A172 (cell line): ENCODE results near the gene SH2D7. TPM values are rescaled to one million over a fixed set of nuclear protein-coding genes. Genes with fewer than 3 reads are reported as not detected.

ENCODE experiments used
- DNase-seq: peaks from one replicate; pipeline ENCODE4 v3.0.0-alpha.2; 2015; ENCODE audit warnings: low spot score
- total RNA-seq: library from RNA; depleted of rRNA; stranded (reverse); fragments of >200 nt; shearing (Covaris generic); gene quantifications from 2 replicates; pipeline ENCODE4 v1.2.3, GENCODE V29; 2014

The SH2D7 gene
- total RNA-seq, 1 experiment from 2014 or later, result not detected

DNA sequence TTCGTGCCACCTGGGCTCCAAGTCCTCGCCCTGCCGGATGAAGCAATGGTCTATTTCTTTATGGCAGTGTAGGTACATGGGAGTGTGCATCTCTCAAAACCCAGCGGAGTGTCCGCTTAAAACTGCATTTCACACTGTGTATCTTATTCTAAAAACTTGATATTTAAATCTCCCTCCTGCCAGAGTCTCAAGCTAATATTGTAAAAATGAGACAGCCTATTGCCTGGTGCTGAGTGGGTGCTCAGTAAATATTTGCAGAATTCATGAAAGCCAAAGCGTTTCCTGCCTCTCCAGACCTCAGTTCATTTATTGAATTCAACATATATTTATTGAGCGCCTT, 14.5 kb upstream of the SH2D7 start:
- DNase-seq, result no peak

- DNase-seq, result no peak
Observed at GRCh38 chr15:78079298-78080087, 12.9 kb upstream of the SH2D7 start.

- DNase-seq, result no peak
Observed at GRCh38 chr15:78080088-78080460, 12.3 kb upstream of the SH2D7 start.

- peak; percentile 23 for DNase-seq
Observed at GRCh38 chr15:78082106-78082742, 10.1 kb upstream of the SH2D7 start.

DNA sequence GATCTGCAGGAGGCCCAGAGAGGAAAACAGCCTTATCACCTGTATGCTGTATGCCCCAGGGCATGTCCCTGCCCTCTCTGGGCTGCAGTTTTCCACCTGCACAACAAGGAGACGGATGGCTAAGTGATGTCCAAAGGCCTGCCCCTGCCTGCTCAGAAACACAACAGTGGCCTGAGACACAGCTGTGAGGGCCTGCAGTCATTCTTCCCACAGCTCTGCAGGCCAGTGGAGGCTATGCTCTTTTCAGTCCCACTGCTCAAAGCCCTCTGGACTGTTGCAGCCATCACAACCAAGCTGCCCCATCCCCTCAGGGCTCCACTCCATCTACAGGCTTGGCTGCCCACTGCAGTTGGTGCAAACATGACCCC, 9.6 kb upstream of the SH2D7 start:
- no peak for DNase-seq

DNA sequence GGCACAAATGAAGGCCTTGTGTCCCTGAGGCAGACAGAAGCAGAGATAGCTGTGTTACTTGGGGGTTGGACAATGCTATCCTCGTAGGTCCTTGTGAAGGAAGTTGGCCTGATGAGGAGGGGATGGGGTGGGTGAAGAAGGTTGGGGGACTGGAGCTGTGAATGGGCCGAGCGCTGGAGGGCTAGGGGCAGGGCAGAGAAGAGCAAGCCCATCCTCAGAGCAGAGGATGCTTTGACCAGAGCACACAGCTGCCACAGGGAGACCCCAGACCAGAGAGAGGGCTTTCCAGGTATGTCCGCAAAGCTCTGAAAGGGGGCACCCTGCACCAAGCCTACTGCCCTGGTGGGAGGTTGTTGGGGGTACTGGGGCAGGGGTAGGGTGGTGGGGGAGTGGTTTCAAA, 9.2 kb upstream of the SH2D7 start:
- DNase-seq, result no peak

DNA sequence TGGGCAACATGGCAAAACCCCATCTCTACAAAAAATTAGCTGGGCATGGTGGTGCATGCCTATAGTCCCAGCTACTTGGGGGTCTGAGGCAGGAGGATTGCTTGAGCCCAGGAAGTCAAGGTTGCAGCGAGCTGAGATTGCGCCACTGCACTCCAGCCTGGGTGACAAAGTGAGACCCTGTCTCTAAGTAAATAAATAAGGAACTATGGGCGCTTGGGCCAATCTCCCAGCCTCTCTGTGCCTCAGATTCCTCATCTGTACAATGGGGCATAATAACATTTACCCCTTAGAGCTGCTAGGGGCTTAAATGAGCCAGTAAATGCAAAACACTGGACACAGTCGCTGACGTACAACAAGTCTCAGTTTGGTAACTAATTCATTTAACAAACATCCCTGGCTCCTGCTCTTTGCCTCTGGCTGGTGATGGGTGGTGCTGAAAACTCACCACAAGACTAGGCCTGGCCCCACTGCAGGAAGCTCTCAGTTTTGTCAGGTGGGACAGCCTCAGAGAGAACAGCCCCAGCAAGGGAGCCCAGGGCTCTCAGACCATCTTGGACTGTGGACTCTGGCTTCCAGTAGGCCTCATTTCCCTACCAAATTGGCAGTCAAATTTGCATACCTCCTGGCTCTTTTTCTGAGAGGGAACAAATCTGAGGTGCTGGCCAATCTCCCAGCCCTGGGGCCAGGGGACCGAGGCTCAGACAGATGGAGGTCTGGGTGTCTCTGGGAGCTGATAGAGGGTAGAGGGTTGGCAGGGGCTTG, 8.5 kb upstream of the SH2D7 start:
- DNase-seq, result no peak

- DNase-seq, result no peak
Observed at GRCh38 chr15:78084449-78084750, 8.0 kb upstream of the SH2D7 start.

GRCh38 chr15:78085928-78086327, 6.4 kb upstream of the SH2D7 start:
- DNase-seq, result no peak

DNA sequence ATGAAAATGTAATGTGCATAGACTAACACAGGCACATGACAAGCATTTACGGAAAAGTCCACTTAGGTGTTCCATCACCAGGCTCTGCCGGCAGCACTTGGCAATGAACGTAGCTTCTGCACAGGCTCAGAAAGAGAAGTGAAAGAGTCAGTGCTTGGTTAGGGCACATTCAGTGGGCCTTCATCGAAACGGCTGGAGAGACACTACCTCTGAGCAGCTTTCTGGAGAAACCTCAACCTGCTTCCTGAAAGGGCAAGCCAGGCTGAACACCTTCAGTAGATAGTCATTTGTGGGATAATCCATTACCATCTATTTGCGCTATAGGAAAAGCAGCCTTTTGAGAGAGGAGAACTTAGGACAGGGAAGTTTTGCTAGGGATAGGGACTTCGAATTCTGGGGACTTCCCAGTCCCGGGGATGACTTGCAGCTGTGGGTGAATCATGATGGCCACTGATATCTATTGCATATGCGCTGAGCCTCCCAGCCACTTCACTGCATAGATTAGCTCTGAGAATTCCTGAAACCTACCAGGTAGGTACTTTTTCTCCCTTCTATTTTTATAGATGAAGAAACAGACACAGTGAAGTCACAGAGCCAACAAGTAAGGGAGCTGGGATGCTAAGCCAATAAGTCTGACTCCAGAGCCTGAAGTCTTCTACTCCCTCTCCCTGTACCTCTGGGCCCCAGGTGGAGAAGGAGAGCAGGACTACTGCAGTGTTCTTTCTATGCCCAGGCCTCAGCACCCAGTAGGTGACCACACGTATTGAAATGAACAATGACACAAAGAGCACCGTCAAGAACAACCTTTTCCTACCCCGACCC, 4.2 kb upstream of the SH2D7 start:
- no peak for DNase-seq

DNA sequence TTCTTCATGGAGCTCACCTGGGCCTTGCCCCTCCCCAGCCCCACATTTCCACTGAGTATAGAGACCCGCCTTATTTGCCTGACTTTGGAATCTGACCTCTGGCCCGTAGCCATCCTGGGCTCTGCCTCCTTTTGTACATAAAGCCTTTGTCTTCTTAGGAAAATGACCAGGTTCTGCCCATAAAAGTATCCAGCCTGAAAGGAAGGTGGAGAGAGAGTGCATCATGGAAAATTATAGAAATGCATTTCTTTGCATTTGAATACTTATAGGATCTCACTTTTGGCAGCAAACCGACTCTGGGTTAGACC, 3.6 kb upstream of the SH2D7 start:
- DNase-seq, result no peak

DNA sequence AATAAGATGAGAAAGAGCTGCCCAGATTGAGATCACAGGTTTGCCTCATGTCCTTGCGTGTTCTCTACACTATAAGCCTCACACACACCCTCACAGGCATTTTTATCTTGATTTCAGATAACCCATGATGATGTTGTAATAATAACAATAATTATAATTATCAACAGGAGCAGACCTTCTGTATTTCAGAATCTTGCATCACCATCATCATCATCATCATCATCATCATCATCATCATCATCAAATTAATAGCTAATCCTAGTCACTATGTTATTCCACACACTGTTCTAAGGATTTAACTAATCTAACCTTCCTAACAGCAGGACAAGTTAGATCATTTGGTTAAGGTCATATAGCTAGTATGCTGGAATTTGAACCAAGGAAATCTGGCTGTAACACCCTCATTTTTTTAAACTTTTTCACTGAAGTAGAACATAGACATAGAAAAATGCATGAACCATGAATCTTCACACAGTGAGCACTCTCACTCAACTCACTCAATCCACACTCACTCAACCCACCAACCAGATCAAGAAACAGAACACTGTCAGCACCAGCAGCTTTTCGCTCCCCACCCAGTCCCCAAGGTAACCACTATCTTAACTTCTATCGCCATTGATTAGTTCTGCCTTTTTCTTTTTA, 1.8 kb upstream of the SH2D7 start:
- no peak for DNase-seq

- DNase-seq, result peak; percentile 68
Observed at GRCh38 chr15:78093242-78094020, 1.1 kb downstream of the SH2D7 start.

- no peak for DNase-seq
Observed at GRCh38 chr15:78097667-78098066, 5.3 kb downstream of the SH2D7 start.

- DNase-seq, result no peak
Observed at GRCh38 chr15:78098131-78098755, 5.9 kb downstream of the SH2D7 start.

DNA sequence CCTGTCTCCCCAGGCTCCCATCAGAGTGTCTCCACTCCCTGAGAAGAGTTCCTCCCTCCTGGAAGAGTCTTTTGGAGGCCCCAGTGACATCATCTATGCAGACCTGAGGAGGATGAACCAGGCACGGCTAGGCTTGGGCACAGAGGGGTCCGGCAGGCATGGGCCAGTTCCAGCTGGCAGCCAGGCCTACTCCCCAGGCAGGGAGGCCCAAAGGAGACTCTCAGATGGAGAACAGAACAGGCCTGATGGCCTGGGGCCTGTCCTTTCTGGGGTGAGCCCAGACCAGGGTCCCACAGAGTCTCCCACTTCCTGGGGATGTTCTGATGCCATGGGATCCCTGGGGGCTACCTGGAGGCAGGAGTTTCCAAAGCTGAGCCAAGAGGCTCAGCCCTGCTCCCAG, 8.5 kb downstream of the SH2D7 start:
- DNase-seq, result no peak

DNA sequence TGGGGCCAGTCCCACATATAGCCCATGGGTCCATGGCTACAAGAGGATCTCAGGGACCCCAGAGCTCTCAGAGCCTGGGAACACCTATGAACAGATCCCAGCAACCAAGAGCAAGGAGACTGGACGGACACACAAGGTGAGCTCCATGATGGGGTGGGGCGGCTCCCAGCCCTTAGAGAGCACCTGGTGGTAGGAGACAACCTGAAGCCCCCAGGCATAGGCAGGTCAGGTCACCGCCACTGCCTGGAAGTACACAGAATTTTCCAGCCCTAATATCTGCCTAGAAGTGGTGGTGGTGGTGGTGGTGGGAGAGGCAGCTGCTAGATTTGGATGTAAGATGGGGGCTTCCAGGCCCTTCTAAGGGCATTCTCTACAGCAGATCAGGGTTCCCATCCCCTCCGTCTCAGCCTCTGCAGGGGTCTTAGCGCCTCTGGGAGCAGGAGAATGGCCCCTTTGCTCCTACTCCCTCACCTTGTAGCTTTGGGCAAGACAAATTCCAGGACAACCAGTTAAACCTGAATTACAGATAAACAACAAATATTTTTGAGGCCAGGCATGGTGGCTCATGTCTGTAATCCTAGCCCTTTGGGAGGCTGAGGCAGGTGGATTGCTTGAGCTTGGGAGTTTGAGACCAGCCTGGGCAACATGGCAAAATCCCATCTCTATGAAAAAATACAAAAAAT, 9.2 kb downstream of the SH2D7 start:
- DNase-seq, result no peak

- no peak for DNase-seq
Observed at GRCh38 chr15:78102211-78102610, 9.8 kb downstream of the SH2D7 start.

DNA sequence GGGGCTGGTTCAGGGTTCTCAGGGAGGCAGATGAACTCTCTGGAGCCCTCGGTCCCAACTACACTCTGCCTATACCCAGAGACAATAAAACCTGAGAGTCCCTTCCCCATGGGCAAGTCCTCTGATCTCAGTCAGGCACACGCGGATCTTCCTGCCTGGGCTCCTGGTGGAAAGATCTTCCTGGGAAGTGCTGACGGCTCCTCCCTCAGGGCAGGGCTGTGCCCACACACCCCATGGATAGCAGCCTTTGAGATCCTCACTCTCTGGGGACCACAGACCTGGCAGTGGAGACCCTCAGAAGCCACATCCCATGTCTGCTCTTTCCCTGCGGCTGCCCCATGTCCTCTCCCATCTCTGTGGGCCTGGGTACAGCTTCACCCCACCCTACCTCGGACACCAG, 10.4 kb downstream of the SH2D7 start:
- DNase-seq, result no peak

DNA sequence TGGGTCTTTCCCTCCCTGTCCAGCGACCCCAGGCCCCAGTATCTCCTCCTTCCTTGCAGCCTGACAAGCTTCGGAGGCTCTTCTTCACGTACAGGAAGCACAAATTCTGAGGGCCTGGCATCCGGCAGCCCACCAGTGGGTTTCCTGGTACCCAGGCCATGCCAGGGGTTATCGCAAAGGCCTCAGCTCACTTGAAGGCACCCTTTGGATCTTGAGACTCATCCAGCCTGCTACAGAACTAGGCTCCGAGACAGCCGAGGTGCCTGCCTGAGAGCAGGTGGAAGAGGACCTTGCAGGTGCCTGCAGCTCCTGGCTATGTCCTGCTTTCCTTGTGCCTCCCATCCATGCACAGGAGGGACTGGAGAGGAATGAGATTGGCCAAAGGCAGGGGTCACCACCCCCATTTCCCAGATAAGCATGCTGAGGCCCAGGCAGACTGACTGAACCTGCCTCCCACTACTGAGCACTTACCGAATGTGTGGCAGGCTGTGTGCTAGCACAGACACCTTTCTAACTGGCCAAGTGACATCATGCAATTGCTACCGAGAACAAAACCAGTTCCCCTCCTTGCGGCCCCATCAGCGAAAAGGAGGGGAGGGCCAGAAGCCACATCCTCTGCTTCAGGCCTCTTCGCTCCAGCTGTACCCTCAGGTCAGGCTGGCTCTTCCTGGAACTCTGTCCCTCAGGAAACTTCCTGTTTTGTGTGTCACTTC, 11.2 kb downstream of the SH2D7 start:
- no peak for DNase-seq
